ENCODE results near the gene POLRMT. TPM values are rescaled to one million over a fixed set of nuclear protein-coding genes. Genes with fewer than 3 reads are reported as not detected.

POLRMT gene
- total RNA-seq, 6 donors from 2014 or later: 26.7 to 86.5 (median 50.9) TPM

- ATAC-seq (ENCODE audit: low FRiP score in 2 of 2): peak in 1 of 2 donors; percentile 16
- H3K27ac ChIP-seq: no peak overlapping the region
- peaks cover 6 to 24% (median 12%) of the 10 kb centered on the region in 4 donors for H3K4me1 ChIP-seq
- DNase-seq: peak in 1 of 2 donors; percentile 86
- peaks cover 0 to 7% (median 0%) of the 10 kb centered on the region in 4 donors for H3K27me3 ChIP-seq
- peaks cover 16 to 40% (median 33%) of the 10 kb centered on the region in 4 donors for H3K36me3 ChIP-seq
- WGBS, 2 donors: 59 to 82% methylated on average over 6 to 11 of the region's 33 CpGs
- no peak overlapping the region for H3K4me3 ChIP-seq
- H3K9me3 ChIP-seq: no peaks in the 10 kb centered on the region
- TF ChIP-seq POLR2A (IDR thresholded peaks at IDR 0.05) (no peak), CTCF (IDR thresholded peaks at IDR 0.05) (no peak), EP300 (IDR thresholded peaks at IDR 0.05) (no peak), POLR2AphosphoS5 (IDR thresholded peaks at IDR 0.05) (no peak)
Observed at GRCh38 chr19:615619-616018, 17.7 kb downstream of the POLRMT start.

GRCh38 chr19:613732-614567, 19.4 kb downstream of the POLRMT start:
- 84 to 88% methylated on average over 34 to 41 of the region's 54 CpGs for WGBS, 2 donors
- Histone ChIP-seq H3K4me1 (peaks cover 19 to 41% (median 29%) of the 10 kb centered on the region in 4 donors), H3K36me3 (peaks cover 9 to 23% (median 17%) of the 10 kb centered on the region in 4 donors), H3K4me3 (no peak overlapping the region), H3K27ac (no peak overlapping the region), H3K9me3 (no peaks in the 10 kb centered on the region), H3K27me3 (peaks cover 0 to 7% (median 0%) of the 10 kb centered on the region in 4 donors)
- TF ChIP-seq POLR2AphosphoS5 (IDR thresholded peaks at IDR 0.05) (no peak), CTCF (IDR thresholded peaks at IDR 0.05) (no peak), EP300 (IDR thresholded peaks at IDR 0.05) (no peak), POLR2A (IDR thresholded peaks at IDR 0.05) (no peak)
- ATAC-seq (ENCODE audit: low FRiP score in 2 of 2): no peak
- DNase-seq: peak in 1 of 2 donors; percentile 79

- peak in 1 of 2 donors; percentile 72 for DNase-seq
- Histone ChIP-seq H3K27me3 (peaks cover 0 to 7% (median 0%) of the 10 kb centered on the region in 4 donors), H3K4me1 (peaks cover 25 to 47% (median 39%) of the 10 kb centered on the region in 4 donors), H3K9me3 (no peaks in the 10 kb centered on the region), H3K4me3 (no peak overlapping the region), H3K27ac (no peak overlapping the region), H3K36me3 (peaks cover 0 to 13% (median 8%) of the 10 kb centered on the region in 4 donors)
- 90 to 93% methylated on average over 30 of the region's 33 CpGs for WGBS, 2 donors
- no peak for TF ChIP-seq POLR2AphosphoS5 (IDR thresholded peaks at IDR 0.05)
- TF ChIP-seq CTCF (IDR thresholded peaks at IDR 0.05): no peak
- no peak for TF ChIP-seq EP300 (IDR thresholded peaks at IDR 0.05)
- TF ChIP-seq POLR2A (IDR thresholded peaks at IDR 0.05): no peak
- no peak for ATAC-seq (ENCODE audit: low FRiP score in 2 of 2)
Observed at GRCh38 chr19:612941-613340, 20.4 kb downstream of the POLRMT start.

GRCh38 chr19:611481-611868, 21.9 kb downstream of the POLRMT start:
- H3K4me3 ChIP-seq: peak overlapping the region in 2 of 4 donors; percentile 29 to 45
- TF ChIP-seq POLR2A (IDR thresholded peaks at IDR 0.05) (no peak), CTCF (IDR thresholded peaks at IDR 0.05) (no peak), POLR2AphosphoS5 (IDR thresholded peaks at IDR 0.05) (no peak), EP300 (IDR thresholded peaks at IDR 0.05) (no peak)
- H3K36me3 ChIP-seq: no peaks in the 10 kb centered on the region
- H3K27ac ChIP-seq: peak overlapping the region; percentile 74 to 85 (median 78)
- DNase-seq (no peak), ATAC-seq (ENCODE audit: low FRiP score in 2 of 2) (no peak)
- H3K27me3 ChIP-seq: peaks cover 0 to 6% (median 0%) of the 10 kb centered on the region in 4 donors
- H3K9me3 ChIP-seq: no peaks in the 10 kb centered on the region
- WGBS, 2 donors: 73 to 77% methylated on average over 12 to 13 of the region's 13 CpGs
- H3K4me1 ChIP-seq: peaks cover 25 to 43% (median 40%) of the 10 kb centered on the region in 4 donors
